HEK293T (cell line): ENCODE data around the gene ADGRA3.

Experiments used
- ARNT ChIP-seq: fragments of 450-650 bp; IDR thresholded peaks from 2 replicates; pipeline ENCODE4 v1.6.1; 2017; ENCODE audit warnings: mild to moderate bottlenecking
- FOXA1 ChIP-seq: fragments of 450-650 bp; IDR thresholded peaks from 2 replicates; pipeline ENCODE4 v1.6.1; 2016; ENCODE audit warnings: mild to moderate bottlenecking
- FOXM1 ChIP-seq: fragments of 450-650 bp; IDR thresholded peaks from 2 replicates; pipeline ENCODE4 v1.6.1; 2017; ENCODE audit warnings: mild to moderate bottlenecking, borderline replicate concordance
- HDGF ChIP-seq: fragments of 450-650 bp; IDR thresholded peaks from 2 replicates; pipeline ENCODE4 v1.6.1; 2017; ENCODE audit warnings: antibody characterized with exemption, borderline replicate concordance
- L3MBTL2 ChIP-seq: fragments of 450-650 bp; conservative IDR thresholded peaks from 2 replicates; pipeline ENCODE4 v1.6.1; 2016; ENCODE audit warnings: mild to moderate bottlenecking
- LEF1 ChIP-seq: fragments of 450-650 bp; IDR thresholded peaks from 2 replicates; pipeline ENCODE4 v1.6.1; 2017; ENCODE audit warnings: mild to moderate bottlenecking, borderline replicate concordance
- NFRKB ChIP-seq: fragments of 450-650 bp; IDR thresholded peaks from 2 replicates; pipeline ENCODE4 v1.6.1; 2016; ENCODE audit warnings: mild to moderate bottlenecking, moderate library complexity
- SP1 ChIP-seq: fragments of 450-650 bp; IDR thresholded peaks from 2 replicates; pipeline ENCODE4 v1.6.1; 2017

DNA sequence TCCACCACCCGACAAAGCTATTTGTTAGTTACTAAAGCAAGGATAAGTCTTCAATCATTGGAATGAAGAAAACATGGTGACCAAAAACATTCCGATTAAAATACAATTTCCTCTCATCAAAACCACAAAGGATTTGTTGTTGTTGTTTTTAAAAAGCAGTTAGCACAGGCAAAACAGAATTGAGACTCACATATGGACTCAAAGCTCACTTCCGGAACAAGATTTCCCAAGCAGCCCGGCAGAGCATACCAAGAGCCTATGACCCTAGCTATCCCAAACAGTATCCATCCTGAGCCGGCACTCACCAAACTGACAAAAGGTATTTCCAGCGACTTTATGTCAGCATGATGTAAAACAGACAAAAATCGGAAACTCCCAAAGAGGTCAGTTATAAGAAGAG is 39.9 kb downstream of the ADGRA3 start:
- TF ChIP-seq HDGF, result no peak
- TF ChIP-seq ARNT, result no peak
- TF ChIP-seq FOXA1, result no peak
- no peak for TF ChIP-seq FOXM1
- no peak for TF ChIP-seq SP1
- TF ChIP-seq LEF1, result no peak
- no peak for TF ChIP-seq L3MBTL2
- no peak for TF ChIP-seq NFRKB
